GM12874 (cell line): ENCODE data around the gene TGM2.

Source experiments
- CTCF ChIP-seq: IDR thresholded peaks from 2 replicates; pipeline ENCODE4 v1.5.1; 2011; ENCODE audit warnings: low read depth, mild to moderate bottlenecking, control low read depth, low read length, moderate library complexity; ENCODE audit not compliant: insufficient read depth

TGM2 gene

GRCh38 chr20:38131588-38132121, 33.4 kb downstream of the TGM2 start:
- no peak for TF ChIP-seq CTCF

GRCh38 chr20:38130687-38131587, 34.1 kb downstream of the TGM2 start:
- TF ChIP-seq CTCF = no peak

GRCh38 chr20:38129893-38130609, 35.0 kb downstream of the TGM2 start:
- no peak for TF ChIP-seq CTCF

GRCh38 chr20:38129248-38129865, 35.7 kb downstream of the TGM2 start:
- TF ChIP-seq CTCF = no peak

- TF ChIP-seq CTCF = no peak
These were observed 36.4 kb downstream of the TGM2 start for GRCh38 chr20:38128691-38129090.

GRCh38 chr20:38127920-38128528, 37.0 kb downstream of the TGM2 start:
- TF ChIP-seq CTCF = no peak
